GM21723 (cell line): ENCODE results near the gene DNAL4.

Source experiments
- ATAC-seq: cut with Tn5 transposase; IDR thresholded peaks from one replicate; pipeline ENCODE4 v1.9.1; 2021; ENCODE audit warnings: mild to moderate bottlenecking, moderate library complexity; ENCODE audit not compliant: unreplicated experiment

The DNAL4 gene

DNA sequence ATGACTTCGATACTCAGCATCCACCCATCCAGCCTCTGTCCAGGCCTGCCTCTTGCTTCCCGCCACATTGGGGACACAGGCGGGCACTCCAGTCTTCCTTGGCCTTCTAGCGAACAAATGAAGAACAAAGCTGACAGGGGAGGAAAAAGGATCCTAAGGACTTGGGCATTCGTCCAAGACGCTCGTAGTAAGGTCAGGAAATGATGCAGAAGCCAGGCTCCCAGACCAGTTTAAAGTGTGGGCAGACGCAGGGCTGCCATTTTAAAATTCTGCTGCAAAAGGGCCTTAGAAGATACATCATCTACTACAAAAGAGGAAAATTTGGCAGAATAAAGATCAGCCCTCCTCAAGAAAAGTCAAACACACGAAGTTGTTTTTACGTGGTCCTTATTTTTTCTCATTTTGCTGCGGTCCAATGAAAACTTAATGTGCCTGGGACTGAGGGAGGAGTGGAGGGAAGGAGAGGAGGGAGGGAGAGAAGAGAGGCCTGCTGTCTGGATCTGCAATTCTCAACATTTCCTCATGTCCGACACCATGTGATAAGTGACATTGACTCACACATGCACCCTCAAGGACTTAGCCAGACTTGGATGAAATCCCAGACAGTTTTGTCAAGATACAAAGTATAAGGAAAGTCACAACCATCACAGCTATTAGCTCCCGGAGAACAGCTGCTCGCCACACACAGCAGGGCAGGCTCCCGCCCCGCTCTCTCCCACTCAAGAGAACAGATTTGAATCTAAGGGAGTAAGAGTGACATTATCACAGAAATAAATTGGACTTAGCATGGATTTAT, 5.7 kb downstream of the DNAL4 start:
- no peak for ATAC-seq

DNA sequence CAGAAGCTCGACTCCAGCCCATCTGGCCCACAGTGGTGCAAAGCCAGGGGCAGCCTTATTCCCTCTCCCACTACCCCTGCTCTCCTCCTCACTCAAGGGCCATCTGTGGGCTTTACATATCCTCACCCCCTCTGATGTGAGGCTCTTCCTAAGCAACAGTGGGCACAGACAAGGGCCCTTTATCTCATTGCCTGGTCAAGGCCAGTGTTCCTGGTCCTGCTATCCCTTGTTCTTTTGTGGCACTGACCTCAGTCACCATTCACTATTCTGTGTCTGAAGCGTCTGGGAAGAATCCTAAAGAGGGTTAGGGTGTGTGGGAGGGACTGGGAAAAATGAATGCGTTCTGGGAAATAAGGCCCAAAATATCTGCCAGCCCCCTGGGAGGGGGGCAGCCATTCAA, 7.3 kb downstream of the DNAL4 start:
- no peak for ATAC-seq

DNA sequence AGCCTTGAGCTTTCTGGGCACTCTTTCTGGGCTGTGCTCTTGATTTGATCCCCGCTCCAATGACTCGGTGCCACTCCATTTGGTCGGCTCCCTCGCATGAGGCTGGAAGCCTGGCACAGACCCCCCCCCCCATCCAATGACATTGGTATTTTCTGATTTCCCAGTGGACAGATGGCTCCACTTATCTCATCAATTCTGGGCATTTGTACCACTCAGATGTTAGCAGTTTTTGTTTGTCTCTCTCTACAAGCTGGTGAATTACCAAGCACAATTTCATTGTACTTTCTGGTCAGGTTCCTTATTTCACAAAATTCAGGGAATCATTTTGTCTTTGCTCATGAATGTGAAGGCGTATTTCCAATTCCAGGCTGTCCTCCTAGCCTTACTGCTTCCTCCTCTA, 9.1 kb downstream of the DNAL4 start:
- ATAC-seq = no peak

DNA sequence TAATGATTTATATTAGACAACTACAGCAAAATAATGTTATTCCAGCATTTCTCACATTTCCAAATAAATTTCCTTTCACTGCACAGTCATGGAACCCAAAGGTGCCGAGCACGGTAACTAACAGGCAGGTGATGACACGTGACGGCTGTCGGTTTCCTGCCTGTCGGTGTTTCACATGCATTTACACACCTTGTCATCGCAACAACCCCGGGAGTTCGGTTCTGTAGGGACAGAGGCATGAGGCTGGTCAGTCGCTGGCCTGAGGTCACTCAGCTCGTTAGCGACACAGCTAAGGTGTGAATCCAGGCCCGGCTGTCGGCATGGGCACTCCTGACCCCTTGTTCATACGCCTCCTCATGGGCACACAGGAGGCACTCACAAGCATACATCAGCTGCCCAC, 9.9 kb downstream of the DNAL4 start:
- ATAC-seq = no peak

DNA sequence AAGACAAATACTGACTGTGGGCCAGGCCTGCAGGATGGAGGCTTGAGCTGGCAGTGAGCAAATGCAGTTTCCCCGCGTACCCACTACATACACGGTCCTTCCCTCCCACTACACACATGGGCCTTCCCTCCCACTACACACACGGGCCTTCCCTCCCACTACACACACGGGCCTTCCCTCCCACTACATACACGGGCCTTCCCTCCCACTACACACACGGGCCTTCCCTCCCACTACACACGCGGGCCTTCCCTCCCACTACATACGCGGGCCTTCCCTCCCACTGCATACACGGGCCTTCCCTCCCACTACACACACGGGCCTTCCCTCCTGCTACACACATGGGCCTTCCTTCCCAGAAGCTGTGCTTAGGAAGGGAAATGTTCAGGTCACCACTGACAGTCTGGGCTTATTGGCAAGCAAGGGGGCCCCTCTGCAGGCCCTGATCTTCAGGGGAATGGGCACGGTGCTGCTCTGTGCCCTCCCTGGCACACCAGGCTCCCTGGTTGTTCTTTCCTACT, 10.8 kb downstream of the DNAL4 start:
- no peak for ATAC-seq

DNA sequence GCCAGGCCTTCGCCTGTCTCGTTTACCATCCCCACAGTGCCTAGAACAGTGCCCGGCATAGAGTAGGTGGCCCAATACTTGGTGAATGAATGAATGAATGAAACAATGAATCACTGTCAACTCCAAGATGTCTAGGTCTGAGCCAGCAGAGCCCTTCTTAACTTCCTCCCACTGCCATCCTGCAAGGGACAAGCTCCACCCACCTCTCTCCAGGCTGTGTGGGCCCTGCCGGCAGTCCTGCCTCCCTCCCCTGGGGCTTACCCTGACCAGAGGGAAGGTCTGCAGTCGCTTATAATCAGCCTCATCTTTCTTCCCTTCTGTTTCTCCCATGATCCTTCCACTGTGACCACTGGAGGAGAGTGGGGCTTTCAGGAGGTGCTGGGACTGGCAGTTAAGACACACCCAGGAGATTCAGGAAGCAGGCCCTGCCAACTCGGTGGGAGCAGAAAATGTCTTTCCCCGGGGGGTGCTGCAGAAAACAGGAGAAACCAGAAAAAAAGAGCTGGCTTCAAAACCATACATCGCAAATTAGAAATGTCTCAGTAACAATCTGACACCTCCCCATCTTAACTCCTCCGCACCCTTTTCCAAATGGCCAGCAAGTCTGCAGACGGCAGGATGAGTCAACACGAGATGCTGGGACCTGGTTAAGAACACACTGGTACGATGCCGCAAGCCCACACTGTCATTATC, 11.4 kb downstream of the DNAL4 start:
- no peak for ATAC-seq

DNA sequence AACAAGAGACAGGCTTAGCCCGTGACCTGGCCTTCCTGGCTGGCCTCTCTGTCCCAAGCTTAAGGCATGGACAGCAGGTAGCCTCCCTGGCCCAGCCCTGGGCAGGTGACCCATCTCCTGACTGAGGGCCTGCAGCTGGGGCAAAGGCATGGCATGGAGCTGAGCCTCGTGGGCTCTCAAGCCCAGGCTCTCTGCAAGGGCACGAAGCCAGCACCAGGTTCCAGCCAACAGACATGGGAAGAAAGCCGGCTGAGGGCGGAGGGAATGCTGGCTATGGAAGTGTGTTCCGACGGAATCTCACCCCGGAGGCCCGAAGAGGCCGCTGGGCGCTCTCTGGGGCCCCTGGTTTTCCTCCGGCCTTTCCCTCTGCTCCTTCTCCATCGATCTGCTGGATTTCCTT, 12.9 kb downstream of the DNAL4 start:
- ATAC-seq = no peak

DNA sequence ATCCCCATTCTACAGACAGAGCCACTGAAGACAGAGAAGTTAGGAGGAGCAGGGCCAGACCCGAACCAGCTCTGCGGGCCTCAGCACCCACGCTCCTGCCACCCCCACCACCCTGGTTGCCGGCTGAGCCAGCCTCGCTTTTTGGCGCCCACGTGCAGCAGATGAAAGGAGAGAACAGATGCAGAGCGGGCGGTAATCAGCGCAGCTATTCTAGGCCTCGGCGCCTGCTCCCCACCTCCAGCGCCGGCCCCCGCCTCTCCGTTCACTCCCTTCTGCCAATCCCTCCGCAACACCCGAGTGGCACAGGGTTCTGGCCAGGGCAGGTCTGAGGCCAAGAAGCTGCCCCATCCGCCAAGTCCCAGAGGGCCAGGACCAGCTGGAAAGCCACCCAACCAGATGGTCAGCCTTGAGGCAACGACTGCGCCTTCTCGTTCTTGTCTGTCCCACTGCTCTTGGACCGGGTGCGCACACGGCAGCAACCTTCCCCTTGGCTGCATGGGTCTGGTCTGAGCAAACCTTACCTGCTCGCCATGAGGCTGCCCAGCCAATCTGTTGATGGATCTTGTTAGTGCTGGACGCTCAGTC, 16.8 kb downstream of the DNAL4 start:
- ATAC-seq = no peak

DNA sequence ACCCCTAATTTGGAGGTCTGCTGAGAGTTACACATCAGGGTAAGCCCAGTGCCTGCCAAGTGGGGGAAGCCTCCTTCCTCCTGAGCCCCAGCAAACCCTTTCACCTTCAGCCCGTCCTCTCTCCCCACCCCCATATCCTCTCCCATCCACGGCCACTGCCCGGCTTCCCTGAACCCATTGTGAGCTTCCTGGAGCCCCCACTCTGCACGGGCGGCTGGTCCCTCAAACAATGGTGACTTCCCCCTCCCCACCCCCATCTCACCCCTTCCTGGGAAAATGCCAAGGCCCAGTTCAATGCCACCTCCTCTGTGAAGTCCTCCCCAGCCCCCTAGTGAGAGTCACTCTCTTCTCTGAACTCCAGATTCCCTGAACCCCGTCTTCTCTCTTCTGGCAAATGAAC, 17.9 kb downstream of the DNAL4 start:
- ATAC-seq = no peak

DNA sequence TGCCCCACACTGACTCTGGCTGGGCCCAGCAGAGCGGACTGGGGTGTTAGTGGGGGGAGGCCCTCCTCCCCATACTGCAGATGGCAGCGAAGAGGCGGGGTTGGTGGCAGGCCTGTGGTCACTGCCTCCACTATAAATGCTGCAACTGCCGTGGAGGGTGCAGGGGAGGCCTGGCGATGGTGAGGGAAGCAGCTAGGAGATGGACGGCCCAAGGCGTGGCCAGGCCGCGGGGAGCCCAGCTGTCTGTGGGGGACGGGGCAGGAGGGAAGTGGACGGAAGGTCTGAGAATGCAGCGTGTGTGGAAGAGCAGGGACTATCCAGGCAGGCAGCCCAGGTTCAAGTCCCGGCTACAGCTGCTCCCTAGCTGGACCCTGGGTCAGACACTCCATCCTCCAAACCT, 18.3 kb downstream of the DNAL4 start:
- ATAC-seq = no peak

DNA sequence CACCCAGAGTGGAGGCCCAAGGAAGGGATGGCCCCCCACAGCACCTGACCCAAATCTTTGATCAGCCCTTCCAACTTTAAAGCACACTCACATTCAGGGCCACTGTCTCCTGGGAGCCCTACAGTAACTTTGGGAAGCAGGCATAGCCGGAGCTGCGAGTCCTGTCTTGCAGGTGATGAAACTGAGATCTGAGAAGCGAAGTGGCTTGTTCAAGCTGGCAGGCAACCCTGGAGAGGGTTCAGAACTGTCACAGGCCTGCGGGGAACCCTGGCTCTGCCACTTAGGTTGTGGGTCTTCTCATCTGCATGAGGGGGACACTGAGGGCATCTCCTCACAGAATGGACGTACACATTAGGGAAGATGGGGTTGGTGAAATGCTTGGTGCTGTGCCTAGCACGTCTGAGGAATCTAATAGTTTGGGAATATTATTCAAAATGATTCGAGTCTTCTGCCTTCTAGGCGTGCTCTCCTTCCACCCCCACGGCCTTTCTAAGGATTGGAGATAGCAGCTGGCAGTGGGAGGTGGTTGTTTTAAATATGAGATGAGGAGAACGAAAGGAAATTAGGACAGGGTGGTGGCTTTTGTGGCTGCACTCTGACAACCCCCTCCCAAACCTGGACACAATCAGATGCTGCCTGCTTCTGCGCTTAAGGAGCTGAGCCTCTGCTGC, 19.3 kb downstream of the DNAL4 start:
- ATAC-seq = no peak

DNA sequence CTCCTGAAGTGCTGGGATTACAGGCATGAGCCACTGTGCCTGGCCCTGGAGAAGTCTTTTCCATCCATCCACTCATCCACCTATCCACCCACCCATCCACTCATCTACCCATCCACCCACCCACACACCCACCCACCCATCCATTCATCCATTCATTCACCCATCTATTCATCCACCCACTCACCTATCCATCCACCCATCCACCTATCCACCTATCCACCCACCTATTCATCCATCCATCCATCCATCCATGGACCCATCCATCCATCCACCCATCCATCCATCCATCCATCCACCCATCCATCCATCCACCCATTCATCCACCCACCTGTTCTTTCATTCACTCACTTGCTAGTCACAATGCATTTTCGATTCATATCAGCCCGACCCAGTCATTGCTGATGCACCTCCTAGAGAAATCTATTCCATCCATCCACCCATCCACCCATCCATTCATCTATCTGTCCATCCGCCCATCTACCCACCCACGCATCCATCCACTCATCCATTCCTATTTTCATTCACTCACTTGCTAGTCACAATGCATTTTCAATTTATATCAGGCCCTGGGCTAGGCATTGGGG, 20.5 kb downstream of the DNAL4 start:
- ATAC-seq = no peak

DNA sequence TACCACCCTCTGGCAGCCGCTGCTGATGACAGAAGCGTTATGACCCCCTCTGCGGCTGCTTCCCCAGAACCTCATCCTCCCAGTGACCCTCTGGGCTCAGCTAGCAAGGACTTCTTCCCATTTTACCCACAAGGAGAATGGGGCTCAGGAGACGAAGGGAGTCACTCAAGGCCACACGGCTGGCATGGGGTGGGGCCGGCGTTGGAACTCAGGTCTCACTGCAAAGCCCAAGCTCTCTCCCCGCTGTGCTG, 21.4 kb downstream of the DNAL4 start:
- no peak for ATAC-seq

DNA sequence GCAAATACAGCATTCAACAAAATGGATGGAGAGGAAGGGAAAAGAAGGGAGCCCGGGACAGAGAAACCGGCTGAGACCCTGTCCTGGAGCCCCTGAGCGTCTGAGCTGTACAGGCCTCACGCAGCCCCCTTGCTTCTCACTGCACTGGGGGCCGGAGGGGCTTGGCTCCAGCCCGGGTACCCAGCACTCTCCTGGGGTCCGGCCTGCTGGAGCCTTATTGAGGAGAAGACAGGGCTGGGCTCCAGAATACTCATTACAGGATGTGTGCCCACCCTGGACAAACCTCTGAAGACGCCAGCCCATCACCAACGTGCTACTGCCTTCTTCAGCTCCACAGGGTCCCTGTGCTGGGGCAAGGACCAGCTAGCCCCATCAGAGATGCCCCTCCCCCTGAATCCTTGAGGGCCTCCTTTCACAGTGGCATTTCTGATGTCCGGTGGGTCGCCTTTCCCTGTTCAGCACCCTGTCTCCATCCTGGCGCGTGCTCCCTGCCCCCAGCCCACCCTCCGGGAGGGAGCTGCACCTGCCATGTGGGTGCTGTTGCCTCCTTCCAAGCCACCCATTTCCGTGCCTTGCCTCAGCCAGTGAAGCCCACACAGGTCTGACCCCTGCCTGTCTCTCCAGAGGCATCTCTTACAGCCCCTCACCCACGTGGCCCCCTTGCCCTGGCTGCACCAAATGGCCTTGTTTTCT, 23.5 kb downstream of the DNAL4 start:
- ATAC-seq = no peak

DNA sequence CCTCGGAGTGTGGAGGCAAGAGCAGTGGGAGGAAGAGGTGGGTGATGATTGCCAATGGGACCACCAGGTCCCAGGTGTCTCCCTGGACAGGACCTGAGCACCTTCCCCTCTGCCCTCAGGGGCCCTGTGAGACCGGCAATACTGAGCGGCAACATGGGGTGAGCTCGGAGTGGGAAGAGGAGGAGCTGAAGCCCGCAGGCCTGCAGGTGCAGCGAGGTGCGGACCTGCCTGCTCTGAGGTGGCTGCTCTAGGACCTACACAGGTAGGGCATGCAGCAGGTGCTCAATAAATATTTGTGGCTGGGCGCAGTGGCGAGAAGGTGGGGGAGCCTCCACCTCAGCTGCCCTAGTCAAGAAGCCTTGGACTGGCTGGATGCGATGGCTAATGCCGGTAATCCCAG, 25.9 kb downstream of the DNAL4 start:
- ATAC-seq = no peak

DNA sequence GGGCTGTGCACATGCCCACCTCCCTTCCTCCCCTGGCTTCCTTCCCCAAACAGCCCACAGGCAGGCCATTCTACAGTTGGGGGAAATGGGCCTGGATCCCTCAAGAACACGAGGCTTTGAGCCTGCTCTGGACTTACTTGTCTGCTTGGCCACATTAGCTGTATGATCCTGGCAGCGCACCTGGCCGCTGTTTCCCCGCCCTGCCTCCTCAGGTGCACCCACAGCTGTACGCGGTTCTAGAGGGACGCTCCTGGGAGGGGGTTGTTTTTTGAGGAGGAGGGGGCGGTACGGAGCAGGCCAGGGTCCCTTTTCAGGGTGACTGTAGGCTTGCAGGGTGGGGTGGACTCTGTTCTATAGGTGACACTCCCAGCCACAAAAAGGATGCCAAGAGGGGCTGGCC, 26.6 kb downstream of the DNAL4 start:
- ATAC-seq = no peak

DNA sequence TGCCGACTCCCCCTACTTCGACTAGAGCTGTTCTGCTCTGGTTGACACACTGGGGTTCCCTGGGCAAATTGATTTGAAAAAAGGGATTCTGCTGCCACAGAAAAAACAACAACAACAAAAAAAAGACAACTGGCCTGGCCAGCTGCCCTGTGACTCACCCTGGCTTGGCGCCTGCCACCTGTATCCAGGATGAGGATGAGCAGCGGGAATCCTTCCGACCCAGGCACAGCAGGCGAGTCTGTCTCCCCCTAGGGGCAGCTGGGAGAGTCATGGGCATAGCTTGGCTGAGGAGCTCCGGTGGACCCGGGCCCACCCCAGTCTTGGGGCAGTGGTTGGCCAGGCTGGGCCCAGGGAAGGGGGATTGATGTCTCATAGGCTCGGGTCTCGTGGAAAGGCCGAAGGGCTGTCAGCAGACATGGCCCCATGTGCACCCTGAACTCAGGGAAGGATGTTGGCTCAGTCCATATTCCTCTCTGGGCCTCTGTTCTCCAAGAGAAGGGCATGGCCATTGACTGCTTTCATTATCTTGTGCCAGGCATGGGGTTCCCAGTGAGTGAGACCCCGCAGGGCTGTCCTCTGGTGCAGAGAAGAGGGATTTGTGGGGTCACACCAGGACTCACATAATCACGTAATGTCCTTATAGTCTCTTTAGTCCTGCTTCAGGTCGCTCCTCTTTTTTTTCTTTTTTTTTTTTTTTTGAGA, 27.7 kb downstream of the DNAL4 start:
- no peak for ATAC-seq

DNA sequence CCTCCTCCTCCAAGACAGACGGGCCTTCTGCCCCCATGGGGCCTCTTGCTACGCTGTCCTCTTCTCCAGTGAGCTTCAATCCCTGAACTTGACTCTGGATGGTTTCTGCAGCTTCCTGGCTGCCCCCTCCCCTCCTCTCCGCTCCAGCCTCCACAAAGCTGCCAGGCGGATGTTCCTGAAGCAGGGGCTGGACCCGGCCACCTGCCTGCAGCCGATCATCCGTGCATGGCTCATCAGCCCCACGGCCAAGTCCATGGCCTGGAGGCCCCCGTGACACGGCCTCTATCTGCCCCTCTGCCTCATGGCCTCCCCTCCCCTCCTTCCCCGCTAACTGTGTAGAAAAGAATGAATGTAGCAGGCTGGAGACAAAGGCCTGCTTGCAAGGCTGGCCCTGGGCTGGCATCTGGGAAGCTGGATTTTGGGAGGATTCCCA, 31.4 kb downstream of the DNAL4 start:
- no peak for ATAC-seq

DNA sequence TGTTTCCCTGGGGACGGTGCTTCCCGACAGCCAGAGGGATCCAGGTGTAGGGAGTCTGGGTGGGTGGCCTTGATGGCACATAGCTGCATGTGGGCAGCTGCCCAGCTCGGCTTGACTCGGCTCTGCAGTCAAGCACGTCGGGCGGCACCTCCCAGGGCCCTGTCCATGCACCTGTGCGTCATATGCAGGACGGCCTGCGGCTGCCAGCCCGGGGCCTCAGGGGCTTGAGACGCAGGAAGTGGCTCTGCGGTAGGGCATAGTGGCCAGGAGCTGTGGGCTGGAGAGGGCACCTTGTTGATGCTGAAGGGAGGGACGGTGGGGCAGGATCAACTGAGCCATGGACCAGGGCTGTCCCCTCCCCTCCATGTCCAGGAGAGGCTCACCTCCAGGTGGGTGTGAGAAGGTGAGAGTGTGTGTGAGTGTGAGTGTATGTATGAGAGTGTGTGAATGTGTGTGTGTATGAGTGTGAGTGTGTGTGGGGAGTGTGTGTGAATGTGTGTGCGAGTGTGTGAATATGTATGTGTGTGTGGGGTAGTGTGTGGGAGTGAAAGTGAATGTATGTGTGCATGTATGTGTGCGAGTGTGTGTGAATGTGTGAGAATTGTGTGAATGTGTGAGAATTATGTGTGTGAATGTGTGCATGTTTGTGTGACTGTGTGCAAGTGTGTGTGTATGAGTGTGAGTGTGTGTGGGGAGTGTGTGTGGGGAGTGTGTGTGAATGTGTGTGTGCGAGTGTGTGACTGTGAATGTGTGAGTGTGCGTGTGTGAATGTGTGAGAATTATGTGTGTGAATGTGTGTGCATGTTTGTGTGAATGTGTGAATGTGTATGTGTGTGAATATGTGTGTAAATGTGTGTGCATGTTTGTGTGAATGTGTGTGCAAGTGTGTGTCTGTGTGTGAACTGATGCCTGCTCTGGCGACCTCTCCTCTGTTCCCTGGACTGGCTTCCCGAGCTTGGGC, 32.5 kb downstream of the DNAL4 start:
- ATAC-seq = no peak
